Calu3 (cell line): ENCODE results near the gene EVC2. TPM values are rescaled to one million over a fixed set of nuclear protein-coding genes. Genes with fewer than 3 reads are reported as not detected.
"Not testable (repeated sequence)": the region's sequence is repeated elsewhere in the genome, so short reads cannot be mapped to it uniquely, and the experiment has no call there.

Experiments
- BruUV-seq: library from RNA; stranded (reverse); fragments of 400-500 nt; replicated peaks from 2 replicates; lab custom pipeline; 2021; lab: Mats Ljungman, UMichigan
- CTCF ChIA-PET: fragments of 300-600 bp; sonication (Branson Sonifier 250); formaldehyde crosslinking; loops from one replicate; lab custom pipeline; 2022; ENCODE audit warnings: antibody characterized with exemption; lab: Charles Lee
- DNase-seq: peaks from one replicate; pipeline ENCODE4 v3.0.0; 2022
- H3K27ac Mint-ChIP-seq: one replicate; pipeline ENCODE4 v1.8.0; 2022; ENCODE audit warnings: mixed read lengths; ENCODE audit not compliant: unreplicated experiment
- H3K27me3 Mint-ChIP-seq: one replicate; pipeline ENCODE4 v1.8.0; 2022; ENCODE audit warnings: mixed read lengths; ENCODE audit not compliant: unreplicated experiment
- H3K36me3 Mint-ChIP-seq: one replicate; pipeline ENCODE4 v1.8.0; 2022; ENCODE audit warnings: mild to moderate bottlenecking, moderate library complexity, mixed read lengths; ENCODE audit not compliant: insufficient read depth, unreplicated experiment
- H3K4me1 Mint-ChIP-seq: one replicate; pipeline ENCODE4 v1.8.0; 2022; ENCODE audit warnings: mild to moderate bottlenecking, low read depth, mixed read lengths; ENCODE audit not compliant: unreplicated experiment
- H3K4me3 Mint-ChIP-seq: one replicate; pipeline ENCODE4 v1.8.0; 2022; ENCODE audit warnings: mild to moderate bottlenecking, low read depth, moderate library complexity, mixed read lengths; ENCODE audit not compliant: unreplicated experiment
- H3K9me3 Mint-ChIP-seq: one replicate; pipeline ENCODE4 v1.8.0; 2022; ENCODE audit warnings: low read depth, mixed read lengths; ENCODE audit not compliant: unreplicated experiment
- CTCF ChIP-seq: fragments of 200-600 bp; IDR thresholded peaks from one replicate; pipeline ENCODE4 v1.8.0; 2022; ENCODE audit warnings: antibody characterized with exemption; ENCODE audit not compliant: unreplicated experiment
- intact Hi-C: fragments of 100-400 bp; cut with micrococcal nuclease; formaldehyde crosslinking; loops from one replicate; pipeline ENCODE4 v1.10.0; 2022; ENCODE audit not compliant: unreplicated experiment
- total RNA-seq: library from RNA; stranded (reverse); gene quantifications from 2 replicates; pipeline ENCODE4 v1.2.3, GENCODE V29; 2022

EVC2 gene
- total RNA-seq, 1 experiment from 2014 or later: not detected

- Mint-ChIP-seq H3K27me3 (no peaks in the 10 kb centered on the region), H3K9me3 (peaks cover 13% of the 10 kb centered on the region)
- no peak for TF ChIP-seq CTCF
Observed at GRCh38 chr4:5615496-5616075, 92.8 kb downstream of the EVC2 start.

GRCh38 chr4:5611750-5612149 lies 96.6 kb downstream of the EVC2 start:
- TF ChIP-seq CTCF: no peak
- DNase-seq: no peak
- intact Hi-C loops: no loop called here
- no peak overlapping the region for H3K4me3 Mint-ChIP-seq
- CTCF ChIA-PET: no interaction called here
- no peak overlapping the region for H3K27ac Mint-ChIP-seq
- no TSS peak for BruUV-seq
- H3K4me1 Mint-ChIP-seq: no peaks in the 10 kb centered on the region
- H3K9me3 Mint-ChIP-seq: peaks cover 23% of the 10 kb centered on the region
- H3K27me3 Mint-ChIP-seq: no peaks in the 10 kb centered on the region
- H3K36me3 Mint-ChIP-seq: no peaks in the 10 kb centered on the region

More at GRCh38 chr4:5615496-5616075, 92.8 kb downstream of the EVC2 start:
- DNase-seq: no peak
- BruUV-seq: no TSS peak
- Mint-ChIP-seq H3K27ac (no peak overlapping the region), H3K4me3 (no peak overlapping the region), H3K4me1 (no peaks in the 10 kb centered on the region), H3K36me3 (no peaks in the 10 kb centered on the region)
- intact Hi-C loops: no loop called here
- CTCF ChIA-PET: no interaction called here

GRCh38 chr4:5609306-5610007 lies 98.9 kb downstream of the EVC2 start:
- BruUV-seq: no TSS peak
- Mint-ChIP-seq H3K4me3 (no peak overlapping the region), H3K27me3 (no peaks in the 10 kb centered on the region), H3K4me1 (no peaks in the 10 kb centered on the region), H3K27ac (no peak overlapping the region), H3K36me3 (no peaks in the 10 kb centered on the region), H3K9me3 (peaks cover 28% of the 10 kb centered on the region)
- no peak for TF ChIP-seq CTCF
- CTCF ChIA-PET: no interaction called here
- no peak for DNase-seq
- intact Hi-C loops: no loop called here

GRCh38 chr4:5593828-5594227 lies 114.5 kb downstream of the EVC2 start:
- CTCF ChIA-PET, DNase-seq, BruUV-seq, intact Hi-C loops, H3K4me1 Mint-ChIP-seq, H3K36me3 Mint-ChIP-seq, H3K27me3 Mint-ChIP-seq, H3K4me3 Mint-ChIP-seq, H3K27ac Mint-ChIP-seq: not testable (repeated sequence)
- H3K9me3 Mint-ChIP-seq: peaks cover 14% of the 10 kb centered on the region

- CTCF ChIA-PET: no interaction called here
- no peak for DNase-seq
- BruUV-seq: no TSS peak
- Mint-ChIP-seq H3K27ac (no peak overlapping the region), H3K4me3 (no peak overlapping the region), H3K9me3 (peaks cover 16% of the 10 kb centered on the region), H3K27me3 (no peaks in the 10 kb centered on the region), H3K36me3 (no peaks in the 10 kb centered on the region), H3K4me1 (no peaks in the 10 kb centered on the region)
- intact Hi-C loops: no loop called here
- no peak for TF ChIP-seq CTCF
Observed at GRCh38 chr4:5592272-5592671, 116.1 kb downstream of the EVC2 start.
